OCI-LY3 (cell line): Measurements from ENCODE around the gene STK39.

Experiments
- H2AFZ ChIP-seq: fragments of 200-600, 300-600 bp; shearing (Covaris generic); 2 replicates; pipeline ENCODE4 v1.6.0; 2014; ENCODE audit warnings: antibody characterized with exemption, low read depth, low read length
- H3K27ac ChIP-seq: fragments of 200-600, 300-600 bp; sonication (generic); 2 replicates; pipeline ENCODE4 v1.5.1; 2014; ENCODE audit warnings: mild to moderate bottlenecking, low read length, moderate library complexity, mixed read lengths
- H3K27me3 ChIP-seq: fragments of 200-600, 300-600 bp; sonication (generic); 2 replicates; pipeline ENCODE4 v1.6.1; 2014; ENCODE audit warnings: low read depth, low read length, mixed read lengths
- H3K36me3 ChIP-seq: fragments of 200-600, 300-600 bp; sonication (generic); replicated peaks from 2 replicates; pipeline ENCODE3; 2014; ENCODE audit warnings: low read depth, low read length, mixed read lengths
- H3K4me1 ChIP-seq: fragments of 300-600, 200-600 bp; sonication (generic); 2 replicates; pipeline ENCODE4 v1.6.1; 2014; ENCODE audit warnings: low read length, mixed read lengths
- H3K4me2 ChIP-seq: fragments of 200-600, 300-600 bp; sonication (generic); 2 replicates; pipeline ENCODE4 v1.6.1; 2014; ENCODE audit warnings: low read length, mixed read lengths
- H3K4me3 ChIP-seq: fragments of 300-600, 200-600 bp; sonication (generic); 2 replicates; pipeline ENCODE4 v1.5.1; 2014; ENCODE audit warnings: antibody characterized with exemption, mild to moderate bottlenecking, low read length, moderate library complexity
- H3K79me2 ChIP-seq: fragments of 300-600, 200-600 bp; shearing (Covaris generic); 2 replicates; pipeline ENCODE4 v1.6.1; 2014; ENCODE audit warnings: mild to moderate bottlenecking, low read length, mixed read lengths
- H3K9ac ChIP-seq: fragments of 300-600, 200-600 bp; shearing (Covaris generic); 2 replicates; pipeline ENCODE4 v1.6.0; 2014; ENCODE audit warnings: mild to moderate bottlenecking, low read length, moderate library complexity
- H3K9me3 ChIP-seq: fragments of 200-600, 300-600 bp; shearing (Covaris generic); 2 replicates; pipeline ENCODE4 v1.6.1; 2014; ENCODE audit warnings: low read length, mixed read lengths; ENCODE audit not compliant: insufficient read depth
- H4K20me1 ChIP-seq: fragments of 200-600, 300-600 bp; sonication (generic); 2 replicates; pipeline ENCODE4 v1.6.1; 2016; ENCODE audit warnings: low read length, mixed read lengths; ENCODE audit not compliant: insufficient read depth
- CTCF ChIP-seq: fragments of 200-600, 300-600 bp; sonication (generic); IDR thresholded peaks from 2 replicates; pipeline ENCODE4 v1.5.1; 2014; ENCODE audit warnings: antibody characterized with exemption, low read length, low read depth
- EZH2phosphoT487 ChIP-seq: fragments of 200-600 bp; shearing (Covaris generic); IDR thresholded peaks from 2 replicates; pipeline ENCODE4 v1.6.1; 2018; ENCODE audit warnings: antibody characterized with exemption, mixed run types, low read depth

The STK39 gene

GRCh38 chr2:168233166-168233565, 14.2 kb downstream of the STK39 start:
- no peak overlapping the region for H2AFZ ChIP-seq
- H3K4me3 ChIP-seq: no peak overlapping the region
- H3K9me3 ChIP-seq: no peaks in the 10 kb centered on the region
- H3K27me3 ChIP-seq: no peaks in the 10 kb centered on the region
- peaks cover 7% of the 10 kb centered on the region for H3K36me3 ChIP-seq
- no peak overlapping the region for H3K4me2 ChIP-seq
- no peaks in the 10 kb centered on the region for H3K79me2 ChIP-seq
- no peak for TF ChIP-seq CTCF
- TF ChIP-seq EZH2phosphoT487: no peak
- H4K20me1 ChIP-seq: no peaks in the 10 kb centered on the region
- no peak overlapping the region for H3K9ac ChIP-seq
- H3K27ac ChIP-seq: no peak overlapping the region
- no peaks in the 10 kb centered on the region for H3K4me1 ChIP-seq

- TF ChIP-seq EZH2phosphoT487 (no peak), CTCF (no peak)
Measured at GRCh38 chr2:168231609-168232241, 15.7 kb downstream of the STK39 start.

GRCh38 chr2:168230389-168230788, 17.0 kb downstream of the STK39 start:
- H3K79me2 ChIP-seq: no peaks in the 10 kb centered on the region
- no peak overlapping the region for H3K27ac ChIP-seq
- H4K20me1 ChIP-seq: peaks cover 4% of the 10 kb centered on the region; the same call in 1 of the 2 replicates
- H3K36me3 ChIP-seq: peaks cover 7% of the 10 kb centered on the region
- H3K9ac ChIP-seq: no peak overlapping the region
- H3K4me3 ChIP-seq: no peak overlapping the region
- H3K4me2 ChIP-seq: no peak overlapping the region
- peaks cover under 1% of the 10 kb centered on the region; the same call in 1 of the 2 replicates for H3K4me1 ChIP-seq
- no peaks in the 10 kb centered on the region for H3K9me3 ChIP-seq
- no peaks in the 10 kb centered on the region for H3K27me3 ChIP-seq
- H2AFZ ChIP-seq: no peak overlapping the region
- TF ChIP-seq CTCF (no peak), EZH2phosphoT487 (no peak)

More at GRCh38 chr2:168231609-168232241, 15.7 kb downstream of the STK39 start:
- H3K79me2 ChIP-seq: no peaks in the 10 kb centered on the region
- no peak overlapping the region for H3K9ac ChIP-seq
- no peak overlapping the region for H2AFZ ChIP-seq
- no peaks in the 10 kb centered on the region for H3K9me3 ChIP-seq
- H3K4me3 ChIP-seq: no peak overlapping the region
- no peaks in the 10 kb centered on the region for H4K20me1 ChIP-seq
- no peaks in the 10 kb centered on the region for H3K27me3 ChIP-seq
- no peak overlapping the region for H3K4me2 ChIP-seq
- H3K4me1 ChIP-seq: no peaks in the 10 kb centered on the region
- H3K36me3 ChIP-seq: peaks cover 7% of the 10 kb centered on the region
- H3K27ac ChIP-seq: no peak overlapping the region

- H3K9me3 ChIP-seq: no peaks in the 10 kb centered on the region
- peaks cover 15% of the 10 kb centered on the region for H3K4me1 ChIP-seq
- H3K79me2 ChIP-seq: no peaks in the 10 kb centered on the region
Measured at GRCh38 chr2:168224346-168224745, 23.0 kb downstream of the STK39 start.

More at GRCh38 chr2:168224346-168224745, 23.0 kb downstream of the STK39 start:
- Histone ChIP-seq H3K9ac (no peak overlapping the region), H3K27ac (no peak overlapping the region), H3K4me3 (no peak overlapping the region), H3K36me3 (no peaks in the 10 kb centered on the region), H4K20me1 (peaks cover 8% of the 10 kb centered on the region; the same call in 1 of the 2 replicates), H2AFZ (no peak overlapping the region), H3K27me3 (no peaks in the 10 kb centered on the region), H3K4me2 (peak overlapping the region; percentile 41)
- TF ChIP-seq CTCF (no peak), EZH2phosphoT487 (no peak)
